KOPT-K1 (cell line): ENCODE measurements around the gene NRXN2.

Source experiments
- H3K27ac ChIP-seq: fragments of 200-600 bp; sonication (generic); 2 replicates; pipeline ENCODE4 v1.5.1; 2016; ENCODE audit warnings: antibody characterized with exemption, mild to moderate bottlenecking, low read depth, low read length; ENCODE audit not compliant: poor library complexity, severe bottlenecking
- H3K36me3 ChIP-seq: fragments of 200-600 bp; sonication (generic); 2 replicates; pipeline ENCODE4 v1.5.1; 2017; ENCODE audit warnings: antibody characterized with exemption, mild to moderate bottlenecking, low read length, moderate library complexity; ENCODE audit not compliant: insufficient read depth
- H3K9me3 ChIP-seq: fragments of 200-600 bp; sonication (generic); 2 replicates; pipeline ENCODE4 v1.5.1; 2017; ENCODE audit warnings: antibody characterized with exemption, low read length, mild to moderate bottlenecking; ENCODE audit not compliant: insufficient read depth, poor library complexity, severe bottlenecking

Gene NRXN2

DNA sequence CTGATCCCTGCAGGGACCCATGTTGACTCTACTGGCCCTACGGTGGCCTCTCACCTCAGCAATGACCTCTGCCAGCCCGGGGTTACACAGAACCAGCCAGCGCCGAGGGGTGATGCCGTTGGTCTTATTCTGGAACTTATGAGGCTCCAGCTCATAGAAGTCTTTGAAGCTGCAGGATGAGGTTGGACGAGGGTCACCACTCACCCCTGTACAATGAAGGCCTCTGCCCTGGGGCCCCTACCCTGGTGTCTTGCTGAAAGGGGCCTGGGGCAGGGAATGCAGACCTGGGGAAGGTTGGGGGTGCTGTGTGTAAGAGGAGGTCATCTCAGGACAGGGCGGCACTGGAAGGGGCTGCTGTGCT, 30.0 kb upstream of the NRXN2 start:
- Histone ChIP-seq H3K9me3 (no peaks in the 10 kb centered on the region), H3K27ac (no peak overlapping the region), H3K36me3 (peaks cover 10% of the 10 kb centered on the region; the same call in 1 of the 2 replicates)

DNA sequence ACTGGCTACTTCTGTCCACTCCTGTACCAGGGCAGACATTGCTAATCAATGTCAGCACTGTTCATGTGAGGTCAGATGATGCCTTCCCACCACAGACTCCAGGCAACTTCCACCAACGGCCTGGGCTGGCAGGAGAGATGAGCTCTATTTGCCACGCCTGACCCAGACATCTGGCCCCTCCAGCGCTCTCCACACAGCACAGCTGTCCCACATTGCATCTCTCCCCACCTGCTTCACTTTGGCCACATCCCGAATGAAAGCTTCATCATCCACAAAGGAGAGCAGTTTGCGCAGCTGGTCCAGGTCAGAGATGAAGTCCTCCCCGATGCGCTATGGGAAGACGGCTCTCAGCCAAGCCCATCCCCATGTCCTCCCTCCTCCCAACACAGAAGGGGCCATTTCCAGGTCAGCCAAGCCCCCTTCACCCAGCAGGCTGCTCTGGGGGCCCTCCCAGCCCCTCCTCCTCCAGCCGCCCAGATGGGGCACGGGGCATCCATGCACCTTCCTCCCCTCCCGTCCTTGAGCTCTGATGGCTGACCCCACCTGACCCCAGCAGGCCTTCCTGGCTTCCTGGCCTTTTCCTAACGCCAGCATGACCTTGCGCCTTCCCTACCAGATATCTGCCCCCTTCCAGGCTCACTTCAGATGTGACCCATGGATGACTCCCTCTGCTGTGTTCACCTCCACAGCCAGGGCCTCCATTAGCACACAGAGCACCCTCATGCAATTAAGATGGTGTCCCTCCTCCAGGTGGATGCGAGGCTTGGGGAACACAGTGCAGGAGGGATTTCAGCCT, 29.4 kb upstream of the NRXN2 start:
- H3K36me3 ChIP-seq, result peaks cover 10% of the 10 kb centered on the region; the same call in 1 of the 2 replicates
- no peaks in the 10 kb centered on the region for H3K9me3 ChIP-seq
- no peak overlapping the region for H3K27ac ChIP-seq

DNA sequence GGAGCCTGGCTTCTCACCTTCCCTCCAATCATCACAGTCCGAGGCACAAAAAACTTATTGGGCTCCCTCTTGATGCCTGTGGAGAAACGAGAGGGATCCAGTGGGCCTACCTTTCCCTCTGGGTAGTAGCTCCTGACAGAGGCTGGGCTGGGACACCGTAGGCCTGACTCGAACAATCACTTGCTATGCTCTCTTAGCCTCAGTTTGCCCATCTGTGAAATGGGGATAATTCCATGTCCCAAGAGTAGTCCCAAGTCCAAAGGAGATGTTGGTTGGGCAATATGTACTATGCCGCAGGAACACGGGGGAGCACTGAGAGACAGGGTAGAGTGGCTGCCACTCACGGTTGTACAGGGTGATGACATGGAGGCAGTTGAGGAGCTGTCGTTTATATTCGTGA, 28.6 kb upstream of the NRXN2 start:
- no peaks in the 10 kb centered on the region for H3K9me3 ChIP-seq
- peaks cover 10% of the 10 kb centered on the region; the same call in 1 of the 2 replicates for H3K36me3 ChIP-seq
- no peak overlapping the region for H3K27ac ChIP-seq

DNA sequence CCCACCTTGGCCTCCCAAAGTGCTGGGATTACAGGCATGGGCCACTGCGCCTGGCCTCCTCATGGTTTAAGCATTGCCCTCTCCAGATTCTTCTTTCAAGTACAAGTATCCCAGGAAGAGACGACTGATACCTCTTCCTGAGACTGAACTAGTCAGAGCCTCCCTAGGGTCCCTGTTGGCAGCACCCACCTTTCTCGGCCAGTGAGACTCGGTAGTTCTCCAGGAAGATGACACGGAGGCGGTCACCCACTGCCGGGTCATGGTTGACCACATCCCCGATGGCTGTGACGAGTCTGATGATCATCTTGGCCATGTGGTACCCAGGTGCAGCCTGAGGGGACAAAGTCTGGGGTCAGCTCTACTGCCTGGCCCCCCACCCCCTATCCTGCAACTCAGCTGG, 28.1 kb upstream of the NRXN2 start:
- no peak overlapping the region for H3K27ac ChIP-seq
- H3K36me3 ChIP-seq, result peaks cover 10% of the 10 kb centered on the region; the same call in 1 of the 2 replicates
- H3K9me3 ChIP-seq, result no peaks in the 10 kb centered on the region

DNA sequence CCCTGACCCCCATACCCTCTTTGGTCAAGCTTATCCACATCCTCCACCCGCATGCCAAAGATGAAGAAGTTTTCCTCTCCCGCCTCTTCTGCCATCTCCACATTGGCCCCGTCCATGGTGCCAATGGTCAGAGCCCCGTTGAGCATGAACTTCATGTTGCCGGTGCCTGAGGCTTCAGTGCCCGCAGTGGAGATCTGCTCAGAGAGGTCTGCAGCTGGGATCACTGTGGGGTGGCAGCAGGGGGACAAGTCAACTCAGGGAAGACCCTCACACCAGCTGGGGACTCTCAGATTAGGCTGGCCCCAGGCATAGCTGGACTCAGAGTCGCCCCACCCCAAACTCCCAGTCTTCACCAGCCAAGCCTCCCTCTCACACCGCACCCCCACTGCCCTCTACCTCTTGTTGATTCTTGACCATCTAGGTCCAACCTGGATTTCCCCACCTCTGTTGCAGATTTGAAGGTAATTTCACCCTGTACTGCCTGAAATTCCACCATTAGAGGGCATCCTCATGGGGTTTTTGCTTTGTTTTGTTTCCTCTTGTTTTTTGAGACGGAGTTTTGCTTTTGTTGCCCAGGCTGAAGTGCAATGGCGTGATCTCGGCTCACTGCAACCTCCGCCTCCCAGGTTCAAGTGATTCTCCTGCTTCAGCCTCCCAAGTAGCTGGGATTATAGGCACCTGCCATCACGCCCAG, 27.5 kb upstream of the NRXN2 start:
- peaks cover 10% of the 10 kb centered on the region; the same call in 1 of the 2 replicates for H3K36me3 ChIP-seq
- no peak overlapping the region for H3K27ac ChIP-seq
- no peaks in the 10 kb centered on the region for H3K9me3 ChIP-seq

DNA sequence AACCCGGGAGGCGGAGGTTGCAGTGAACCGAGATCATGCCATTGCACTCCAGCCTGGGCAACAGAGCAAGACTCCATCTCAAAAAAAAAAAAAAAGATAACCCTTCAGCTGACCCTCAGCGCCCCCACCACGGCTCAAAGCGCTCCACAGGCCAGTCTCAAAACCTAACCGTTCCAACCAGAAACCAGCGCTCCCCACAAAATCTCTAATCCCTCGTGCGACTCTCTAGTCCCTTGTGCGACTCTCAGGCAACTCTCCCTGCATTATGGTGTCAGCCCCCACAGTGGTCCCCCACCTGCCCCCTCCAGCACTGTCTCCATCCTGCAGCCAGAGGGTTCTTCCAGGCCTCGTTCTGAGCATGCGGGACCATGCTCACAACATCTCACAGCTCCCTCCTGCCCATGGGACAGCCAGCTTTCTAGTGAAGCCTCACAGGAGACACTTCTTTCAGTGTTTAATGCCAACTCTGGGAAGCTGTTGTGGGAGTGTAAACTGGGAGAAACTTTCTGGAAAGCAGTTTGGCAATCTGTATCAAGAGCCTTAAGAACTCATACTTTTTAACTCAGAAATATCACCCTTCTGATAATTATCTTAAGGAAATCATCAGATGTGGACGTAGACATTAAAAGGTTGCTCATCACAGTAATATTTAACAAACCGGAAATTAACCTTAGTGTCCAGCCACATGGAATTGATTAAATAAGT, 25.1 kb upstream of the NRXN2 start:
- Histone ChIP-seq H3K36me3 (peaks cover 10% of the 10 kb centered on the region; the same call in 1 of the 2 replicates), H3K27ac (peak overlapping the region; percentile 13), H3K9me3 (no peaks in the 10 kb centered on the region)

DNA sequence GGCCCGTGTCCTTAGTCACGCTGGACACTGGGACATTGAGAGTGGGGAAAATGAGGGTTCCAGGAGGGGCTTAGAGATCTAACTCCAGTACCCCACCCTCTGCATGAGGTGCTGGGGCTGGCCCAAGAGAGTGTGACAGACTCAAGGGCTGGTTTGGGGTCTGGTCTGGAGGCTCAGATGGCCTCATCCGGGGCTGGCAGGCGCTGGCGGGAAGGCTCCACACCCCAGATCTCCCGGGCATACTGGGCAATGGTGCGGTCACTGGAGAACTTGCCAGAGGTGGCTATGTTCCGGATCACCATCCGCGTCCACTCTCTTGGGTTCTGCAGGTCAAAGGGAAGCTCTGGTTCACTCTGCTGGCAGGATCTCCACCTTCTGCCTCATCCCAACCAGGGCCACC, 23.5 kb upstream of the NRXN2 start:
- Histone ChIP-seq H3K9me3 (no peaks in the 10 kb centered on the region), H3K36me3 (peaks cover 4% of the 10 kb centered on the region; the same call in 1 of the 2 replicates), H3K27ac (peak overlapping the region; percentile 98)

DNA sequence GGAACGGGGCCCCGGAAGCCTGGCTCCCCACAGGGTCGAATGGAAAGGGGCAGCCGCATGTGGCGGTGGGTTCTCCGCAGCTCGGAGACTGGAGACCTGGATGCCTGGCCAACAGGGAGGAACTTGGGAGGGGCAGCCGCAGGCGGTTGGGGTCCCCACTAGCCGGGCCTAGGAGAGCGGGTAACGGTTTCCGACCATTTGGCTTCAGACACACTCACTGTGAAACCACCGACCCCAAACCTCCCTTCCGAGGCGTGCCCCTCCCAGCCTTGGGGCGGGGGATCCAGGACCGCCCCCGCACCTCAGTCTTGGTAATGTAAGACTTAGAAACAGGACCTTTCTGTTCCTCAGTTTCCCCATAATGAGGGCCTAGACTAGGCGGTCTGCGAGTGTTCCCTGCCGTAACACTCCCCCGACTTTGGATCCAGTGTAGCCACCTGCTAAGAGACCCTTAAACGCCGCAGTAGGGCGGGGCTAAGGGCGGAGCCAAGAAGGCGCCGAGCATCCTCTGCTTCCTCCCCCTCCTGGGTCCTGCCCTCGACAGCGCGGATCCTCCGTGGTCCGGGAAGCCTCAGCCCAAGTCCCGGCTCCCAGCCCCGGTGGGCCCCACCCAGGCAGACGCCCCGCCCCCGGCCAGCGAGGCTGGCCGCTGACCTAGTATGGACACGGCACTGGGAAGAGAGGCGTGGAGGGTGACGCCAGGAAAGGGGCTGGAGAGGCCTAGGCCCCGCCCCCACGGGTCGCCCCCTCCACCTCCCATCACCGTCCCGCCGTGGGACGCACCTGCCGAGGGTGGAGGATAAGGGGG, 22.7 kb upstream of the NRXN2 start:
- Histone ChIP-seq H3K27ac (peak overlapping the region; percentile 98), H3K9me3 (no peaks in the 10 kb centered on the region), H3K36me3 (peaks cover 9% of the 10 kb centered on the region)

DNA sequence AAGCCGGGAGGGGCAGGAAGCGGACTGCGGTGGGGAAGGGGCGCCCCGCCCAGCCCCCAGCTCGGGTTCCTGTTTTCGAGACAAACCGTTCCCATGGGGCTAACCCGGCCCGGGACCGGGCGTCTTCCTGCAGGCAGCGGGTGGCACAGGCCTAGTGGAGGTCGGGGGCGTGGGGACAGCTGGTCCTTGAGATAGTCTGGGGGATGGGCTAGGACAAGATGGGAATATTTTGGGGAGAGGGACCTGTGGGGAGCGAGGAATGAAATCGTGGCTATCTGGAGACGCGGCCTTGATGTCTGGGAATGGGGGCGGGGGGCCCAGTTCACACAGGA, 22.2 kb upstream of the NRXN2 start:
- Histone ChIP-seq H3K36me3 (peaks cover 15% of the 10 kb centered on the region), H3K27ac (peak overlapping the region; percentile 98), H3K9me3 (no peaks in the 10 kb centered on the region)

DNA sequence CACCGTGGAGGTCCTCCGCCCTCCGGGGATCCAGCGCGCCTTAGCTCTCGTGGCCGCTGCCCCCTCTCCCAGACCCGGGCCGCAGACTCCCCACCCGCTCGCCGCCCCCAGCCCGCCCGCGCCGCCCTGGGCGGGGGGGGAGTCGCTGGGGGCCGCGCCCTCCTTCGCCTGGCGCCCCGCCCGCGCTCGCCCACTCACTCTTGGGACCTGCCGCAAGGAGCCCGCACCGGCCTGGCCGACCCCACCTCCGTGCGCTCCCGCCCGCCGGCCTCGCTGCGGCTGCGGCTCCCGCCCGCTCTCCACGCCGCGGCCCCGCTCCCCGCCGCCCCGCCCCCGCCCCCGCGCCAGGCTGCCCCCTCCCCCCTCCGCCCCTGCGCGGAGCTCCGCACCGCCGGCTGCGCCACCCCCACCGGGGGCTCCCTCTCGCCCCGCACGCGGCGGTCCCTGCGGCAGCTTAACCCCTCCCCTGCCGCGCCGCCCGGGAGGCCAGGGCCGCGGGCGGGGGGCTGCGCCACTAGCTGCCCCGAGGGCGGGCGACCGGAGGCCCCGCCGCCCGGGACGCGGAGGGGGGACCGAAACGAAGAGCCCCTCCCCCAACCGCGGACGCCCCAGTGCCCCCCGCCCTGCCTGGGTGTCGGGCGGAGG, 21.7 kb upstream of the NRXN2 start:
- Histone ChIP-seq H3K36me3 (peaks cover 20% of the 10 kb centered on the region), H3K27ac (peak overlapping the region; percentile 98), H3K9me3 (no peaks in the 10 kb centered on the region)

DNA sequence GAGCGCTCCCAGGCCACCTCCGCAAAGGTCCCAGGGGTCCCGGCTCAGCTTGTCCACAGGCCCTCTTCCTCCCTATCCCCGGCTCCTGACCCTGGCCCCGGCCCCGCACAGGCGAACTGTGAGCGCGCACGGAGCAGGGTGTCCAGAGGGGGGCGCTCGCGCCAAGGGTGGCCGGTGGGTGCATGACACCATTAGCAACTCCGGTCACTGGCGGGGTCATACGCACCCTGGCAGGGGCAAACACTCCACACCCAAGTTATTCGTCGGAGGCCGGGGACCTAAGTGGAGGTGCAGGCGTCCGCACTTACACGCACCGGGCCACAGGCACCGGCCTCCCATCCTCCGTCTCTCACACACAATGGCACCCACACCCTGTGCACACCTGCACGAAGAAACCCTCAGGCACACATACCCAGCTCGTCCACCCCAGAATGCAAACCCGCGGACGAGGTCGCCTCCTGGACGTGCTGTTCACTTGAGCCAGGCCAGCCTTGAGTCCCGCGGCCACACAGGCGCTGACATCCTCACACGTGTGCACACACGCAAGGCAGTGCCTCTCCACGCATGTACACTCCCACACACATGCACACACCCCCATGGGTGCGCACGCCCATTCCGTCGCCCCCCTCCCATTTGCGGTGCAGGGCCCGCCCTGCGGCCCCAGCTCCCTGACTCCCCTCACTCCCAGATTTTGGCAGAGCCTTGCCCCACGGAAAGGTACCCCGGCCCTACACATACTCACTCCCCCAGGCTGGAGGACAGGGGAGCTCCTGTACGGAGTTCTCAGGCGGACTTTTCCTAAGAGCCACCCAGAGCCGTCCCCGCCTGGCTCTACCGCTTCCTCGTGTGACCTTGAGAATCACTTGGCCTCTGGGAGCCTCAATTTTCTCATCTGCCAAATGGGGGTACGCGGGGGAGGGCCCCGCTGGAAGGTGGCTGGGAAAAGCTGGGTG, 20.9 kb upstream of the NRXN2 start, which contains the start of gene RASGRP2:
Gene RASGRP2 (minus strand): TSS at position 552 of the 953 bp plus-strand sequence. CDS start 1,276 bp downstream, outside the sequence.
- peaks cover 28% of the 10 kb centered on the region for H3K36me3 ChIP-seq
- H3K9me3 ChIP-seq, result no peaks in the 10 kb centered on the region
- H3K27ac ChIP-seq, result peak within 1 kb of the TSS; percentile 98

DNA sequence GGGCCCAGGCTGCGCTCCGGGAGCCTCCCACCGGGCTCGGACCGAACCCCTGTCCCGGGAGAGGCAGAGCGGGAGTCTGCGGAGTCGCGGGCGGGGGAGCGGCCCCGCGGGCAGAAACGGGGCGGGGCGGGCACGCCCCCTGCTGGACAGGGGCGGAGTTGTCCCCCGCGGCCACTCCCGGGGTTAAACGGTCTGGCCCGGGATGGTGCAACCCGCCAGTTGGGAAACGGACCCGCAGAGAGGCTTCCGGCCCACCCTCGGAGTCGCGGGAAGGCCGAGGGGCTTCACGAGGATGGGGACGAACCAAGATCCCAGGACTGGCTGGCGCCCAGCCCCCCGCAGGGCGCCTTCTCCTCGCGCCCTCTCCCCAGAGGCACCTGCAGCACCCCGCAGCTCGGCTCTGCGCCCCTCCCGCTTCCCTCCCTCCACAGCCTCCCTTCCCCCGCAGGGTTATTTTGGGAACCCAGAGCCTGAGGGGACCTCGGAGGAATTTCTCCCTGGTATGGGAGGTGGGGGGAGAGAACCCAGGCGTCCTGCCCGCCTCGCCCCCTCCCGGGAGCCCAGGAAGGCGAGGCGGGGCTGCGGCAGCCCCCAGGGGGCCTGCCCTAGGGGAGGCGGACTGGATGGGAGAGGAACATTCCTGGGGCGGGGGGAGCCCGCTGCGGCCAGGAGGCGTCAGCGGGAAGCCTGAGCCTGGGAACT, 20.0 kb upstream of the NRXN2 start:
- no peaks in the 10 kb centered on the region for H3K9me3 ChIP-seq
- H3K27ac ChIP-seq, result peak overlapping the region; percentile 98
- H3K36me3 ChIP-seq, result peaks cover 28% of the 10 kb centered on the region
